AG09319 (cell line): ENCODE data around the gene HSPA4L.

ENCODE experiments used
- DNase-seq: peaks from one replicate; pipeline ENCODE4 v3.0.0-alpha.2; 2010; ENCODE audit warnings: low read depth; ENCODE audit errors: extremely low read depth
- TF ChIP-seq, protein P1 (sequence below): IDR thresholded peaks from 2 replicates; pipeline ENCODE4 v1.5.1; 2011; ENCODE audit warnings: low read depth, mild to moderate bottlenecking, inconsistent platforms, low read length, moderate library complexity

HSPA4L gene

DNA sequence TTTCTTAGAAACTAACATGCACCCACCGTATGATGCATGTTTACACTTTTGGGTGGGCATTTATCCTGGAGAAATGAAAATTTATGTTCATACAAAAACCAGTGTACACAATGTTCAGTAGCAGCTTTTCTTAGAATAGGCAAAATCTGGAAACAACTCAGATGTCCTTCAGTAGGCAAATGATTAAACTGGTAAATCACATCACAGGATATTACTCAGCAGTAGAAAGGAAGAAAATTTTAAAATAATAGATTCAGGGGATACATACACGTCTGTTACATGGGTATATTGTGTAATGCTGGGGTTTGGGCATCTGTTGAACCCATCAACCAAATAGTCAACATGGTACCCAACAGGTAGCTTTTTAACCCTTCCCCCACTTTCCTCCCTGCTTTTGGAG lies 25.2 kb upstream of the HSPA4L start:
- TF ChIP-seq, protein P1, sequence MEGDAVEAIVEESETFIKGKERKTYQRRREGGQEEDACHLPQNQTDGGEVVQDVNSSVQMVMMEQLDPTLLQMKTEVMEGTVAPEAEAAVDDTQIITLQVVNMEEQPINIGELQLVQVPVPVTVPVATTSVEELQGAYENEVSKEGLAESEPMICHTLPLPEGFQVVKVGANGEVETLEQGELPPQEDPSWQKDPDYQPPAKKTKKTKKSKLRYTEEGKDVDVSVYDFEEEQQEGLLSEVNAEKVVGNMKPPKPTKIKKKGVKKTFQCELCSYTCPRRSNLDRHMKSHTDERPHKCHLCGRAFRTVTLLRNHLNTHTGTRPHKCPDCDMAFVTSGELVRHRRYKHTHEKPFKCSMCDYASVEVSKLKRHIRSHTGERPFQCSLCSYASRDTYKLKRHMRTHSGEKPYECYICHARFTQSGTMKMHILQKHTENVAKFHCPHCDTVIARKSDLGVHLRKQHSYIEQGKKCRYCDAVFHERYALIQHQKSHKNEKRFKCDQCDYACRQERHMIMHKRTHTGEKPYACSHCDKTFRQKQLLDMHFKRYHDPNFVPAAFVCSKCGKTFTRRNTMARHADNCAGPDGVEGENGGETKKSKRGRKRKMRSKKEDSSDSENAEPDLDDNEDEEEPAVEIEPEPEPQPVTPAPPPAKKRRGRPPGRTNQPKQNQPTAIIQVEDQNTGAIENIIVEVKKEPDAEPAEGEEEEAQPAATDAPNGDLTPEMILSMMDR: no peak
- DNase-seq: no peak

DNA sequence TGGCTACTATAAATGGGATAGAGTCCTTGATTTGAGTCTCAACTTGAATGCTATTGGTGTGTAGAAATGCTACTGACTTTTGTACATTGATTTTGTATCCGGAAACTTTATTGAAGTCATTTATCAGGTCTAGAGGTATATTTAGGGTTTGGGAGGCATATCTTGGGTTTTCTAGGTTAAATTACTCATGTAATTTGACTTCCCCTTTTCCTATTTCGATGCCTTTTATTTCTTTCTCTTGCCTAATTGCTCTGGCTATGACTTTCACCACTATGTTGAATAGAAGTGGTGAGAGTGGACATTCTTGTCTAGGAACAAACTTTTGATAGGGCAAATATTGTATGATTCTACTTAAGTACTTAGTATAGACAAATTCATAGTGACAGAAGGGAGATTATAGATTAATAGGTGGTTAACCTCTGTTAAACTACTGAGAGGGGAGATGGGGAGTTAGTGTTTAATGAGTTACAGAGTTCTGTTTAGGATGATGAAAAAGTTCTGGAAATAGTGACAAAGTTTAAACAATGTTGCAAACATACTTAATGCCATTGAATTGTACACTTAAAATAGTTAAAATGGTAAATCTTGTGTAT lies 22.8 kb upstream of the HSPA4L start:
- TF ChIP-seq, protein P1: no peak
- no peak for DNase-seq

DNA sequence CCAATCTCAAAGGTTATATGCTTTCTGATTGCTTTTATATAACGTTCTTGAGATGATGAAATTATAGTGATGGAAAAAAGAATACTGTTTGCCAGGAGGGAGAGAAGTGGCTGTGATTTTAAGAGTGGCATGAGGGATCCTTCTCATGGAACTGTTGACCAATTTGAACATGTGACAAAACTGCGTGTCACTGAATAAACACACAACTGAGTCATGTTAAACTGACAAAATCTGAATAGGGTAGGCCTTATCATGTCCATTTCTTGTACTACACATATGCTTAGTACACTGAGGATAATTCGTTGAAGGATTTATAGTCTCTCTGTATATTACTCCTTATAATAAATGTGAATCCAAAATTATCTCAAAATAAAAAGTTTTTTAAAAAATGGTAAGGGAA lies 22.2 kb upstream of the HSPA4L start:
- TF ChIP-seq, protein P1: no peak
- DNase-seq: no peak

DNA sequence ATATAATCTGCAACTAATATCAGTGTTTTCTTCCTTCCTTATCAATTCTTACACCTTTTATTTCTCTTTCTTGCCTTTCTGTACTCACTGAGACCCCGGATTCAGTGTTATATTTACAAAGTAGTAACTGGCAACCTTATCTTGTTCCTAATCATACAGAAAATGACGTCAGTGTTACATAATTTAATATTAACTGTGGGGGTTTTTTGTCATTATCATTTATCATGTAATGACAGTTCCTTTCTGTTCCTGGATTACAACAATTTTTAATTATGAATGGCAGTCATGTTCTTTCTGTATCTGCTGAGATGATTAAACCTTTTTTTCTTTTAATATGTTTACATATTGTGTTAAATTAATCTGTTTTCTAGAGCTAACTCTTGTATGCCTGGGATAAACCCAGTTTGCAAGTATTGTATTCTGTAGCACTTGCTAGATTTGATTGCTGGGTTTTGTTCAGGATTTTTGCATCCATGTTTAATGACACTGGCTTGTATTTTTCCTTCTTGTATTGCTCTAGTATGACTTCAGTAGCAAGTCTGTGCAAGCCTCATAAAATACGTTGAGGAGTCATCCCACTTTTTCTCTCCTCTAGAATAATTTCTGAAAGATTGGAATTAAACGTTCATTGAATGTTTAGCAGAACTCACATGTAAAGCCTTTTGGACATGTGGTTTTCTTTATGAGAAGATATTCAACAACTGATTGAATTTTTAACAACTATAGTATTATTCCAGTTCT lies 10.4 kb upstream of the HSPA4L start:
- DNase-seq: no peak
- TF ChIP-seq, protein P1: no peak

DNA sequence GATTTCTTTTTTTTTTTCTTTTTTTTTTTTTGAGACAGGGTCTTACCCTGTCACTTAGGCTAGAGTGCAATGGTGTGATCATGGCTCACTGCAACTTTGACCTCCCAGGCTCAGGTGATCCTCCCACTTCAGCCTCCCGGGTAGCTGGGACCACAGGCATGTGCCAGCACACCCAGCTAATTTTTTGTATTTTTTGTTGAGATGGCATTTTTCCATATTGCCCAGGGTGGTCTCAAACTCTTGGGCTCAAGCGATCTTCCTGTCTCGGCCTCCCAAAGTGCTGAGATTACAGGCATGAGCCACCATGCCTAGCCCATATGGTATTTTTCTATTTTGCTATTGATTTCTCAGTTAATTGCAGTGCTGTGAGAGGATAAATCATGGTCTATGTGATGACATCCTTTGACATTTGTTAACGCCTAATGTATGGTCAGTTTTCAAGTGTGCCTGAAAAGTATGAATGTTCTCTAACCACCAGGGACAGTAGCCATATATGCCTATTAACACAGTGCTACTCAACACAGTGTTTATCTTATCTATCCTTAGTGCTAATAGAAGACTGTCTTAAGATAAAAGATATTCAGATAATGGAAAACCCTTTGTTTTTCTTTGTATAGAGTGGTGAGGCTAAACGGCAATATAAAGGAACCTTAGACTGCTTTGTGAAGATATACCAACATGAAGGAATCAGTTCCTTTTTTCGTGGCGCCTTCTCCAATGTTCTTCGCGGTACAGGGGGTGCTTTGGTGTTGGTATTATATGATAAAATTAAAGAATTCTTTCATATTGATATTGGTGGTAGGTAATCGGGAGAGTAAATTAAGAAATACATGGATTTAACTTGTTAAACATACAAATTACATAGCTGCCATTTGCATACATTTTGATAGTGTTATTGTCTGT lies 9.1 kb upstream of the HSPA4L start:
- DNase-seq: no peak
- TF ChIP-seq, protein P1: no peak

DNA sequence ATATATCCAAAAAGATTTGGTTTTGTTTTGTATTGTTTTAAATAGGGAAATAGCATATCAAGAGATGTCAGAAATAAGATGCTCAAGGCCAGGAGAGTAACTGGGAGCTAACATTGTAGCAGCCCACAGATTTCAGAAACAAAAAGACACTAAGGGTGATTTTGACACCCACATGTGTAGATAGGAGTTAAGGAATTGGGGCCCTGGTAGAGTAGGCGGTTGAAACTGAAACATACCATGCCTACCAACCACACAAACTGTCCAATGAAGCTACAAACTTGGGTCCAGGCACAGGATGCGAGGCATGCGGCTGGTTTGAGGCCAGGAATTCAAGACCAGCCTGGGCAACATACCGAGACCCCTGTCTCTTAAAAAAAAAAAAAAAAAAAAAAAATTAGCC lies 6.3 kb upstream of the HSPA4L start:
- no peak for DNase-seq
- TF ChIP-seq, protein P1: no peak

DNA sequence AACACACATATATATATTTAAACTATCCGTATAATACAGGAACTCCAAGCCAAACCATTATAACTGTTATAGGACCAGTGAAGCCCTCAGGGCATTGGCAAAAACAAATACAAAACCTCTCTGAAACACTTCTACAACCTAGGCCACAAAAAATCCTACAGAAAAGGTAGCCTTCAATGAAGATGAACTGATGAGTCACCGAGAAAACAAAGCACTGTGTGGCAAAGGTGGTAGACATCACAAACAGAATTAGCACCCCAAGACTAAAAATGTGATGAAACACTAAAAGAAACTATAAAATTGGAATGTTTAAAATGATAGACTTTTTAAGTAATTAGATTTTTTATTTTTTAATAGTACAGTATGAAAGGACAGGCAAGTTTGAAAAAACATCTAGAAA lies 5.5 kb upstream of the HSPA4L start:
- DNase-seq: no peak
- TF ChIP-seq, protein P1: no peak
